Choroid plexus epithelial cell (primary cell): Measurements from ENCODE around the gene COL17A1.

Source experiments
- DNase-seq: peaks from one replicate; pipeline ENCODE4 v3.0.0-alpha.2; 2010; ENCODE audit warnings: low read depth
- H3K4me3 ChIP-seq: 2 replicates; pipeline ENCODE4 v1.5.1; 2011; ENCODE audit warnings: low read depth, mild to moderate bottlenecking, control low read depth, low read length, moderate library complexity
- TF ChIP-seq, protein P1 (sequence below): conservative IDR thresholded peaks from 2 replicates; pipeline ENCODE4 v1.5.1; 2011; ENCODE audit warnings: low read depth, mild to moderate bottlenecking, control low read depth, inconsistent platforms, low read length, moderate library complexity

Gene COL17A1

DNA sequence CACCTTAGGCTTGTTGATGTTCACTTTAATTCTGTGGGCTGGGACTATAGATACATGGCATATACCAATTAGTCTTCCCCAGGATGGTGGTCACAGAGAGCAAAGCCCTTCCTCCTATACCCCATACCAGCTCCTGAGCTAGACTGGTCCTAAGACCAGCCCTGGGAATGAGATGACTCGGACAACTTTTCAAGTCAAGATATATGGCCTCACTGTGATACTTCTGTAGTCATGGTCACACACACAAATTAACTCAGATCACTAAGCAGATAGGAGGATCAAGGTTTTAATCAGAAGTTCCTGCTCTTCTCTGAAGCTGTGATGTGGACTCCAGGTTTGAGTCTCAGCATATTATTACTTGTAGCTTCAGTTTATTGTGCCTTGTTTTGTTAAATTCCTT, 65.7 kb downstream of the COL17A1 start:
- TF ChIP-seq, protein P1, sequence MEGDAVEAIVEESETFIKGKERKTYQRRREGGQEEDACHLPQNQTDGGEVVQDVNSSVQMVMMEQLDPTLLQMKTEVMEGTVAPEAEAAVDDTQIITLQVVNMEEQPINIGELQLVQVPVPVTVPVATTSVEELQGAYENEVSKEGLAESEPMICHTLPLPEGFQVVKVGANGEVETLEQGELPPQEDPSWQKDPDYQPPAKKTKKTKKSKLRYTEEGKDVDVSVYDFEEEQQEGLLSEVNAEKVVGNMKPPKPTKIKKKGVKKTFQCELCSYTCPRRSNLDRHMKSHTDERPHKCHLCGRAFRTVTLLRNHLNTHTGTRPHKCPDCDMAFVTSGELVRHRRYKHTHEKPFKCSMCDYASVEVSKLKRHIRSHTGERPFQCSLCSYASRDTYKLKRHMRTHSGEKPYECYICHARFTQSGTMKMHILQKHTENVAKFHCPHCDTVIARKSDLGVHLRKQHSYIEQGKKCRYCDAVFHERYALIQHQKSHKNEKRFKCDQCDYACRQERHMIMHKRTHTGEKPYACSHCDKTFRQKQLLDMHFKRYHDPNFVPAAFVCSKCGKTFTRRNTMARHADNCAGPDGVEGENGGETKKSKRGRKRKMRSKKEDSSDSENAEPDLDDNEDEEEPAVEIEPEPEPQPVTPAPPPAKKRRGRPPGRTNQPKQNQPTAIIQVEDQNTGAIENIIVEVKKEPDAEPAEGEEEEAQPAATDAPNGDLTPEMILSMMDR: no peak
- no peak for DNase-seq
- H3K4me3 ChIP-seq: no peak overlapping the region

DNA sequence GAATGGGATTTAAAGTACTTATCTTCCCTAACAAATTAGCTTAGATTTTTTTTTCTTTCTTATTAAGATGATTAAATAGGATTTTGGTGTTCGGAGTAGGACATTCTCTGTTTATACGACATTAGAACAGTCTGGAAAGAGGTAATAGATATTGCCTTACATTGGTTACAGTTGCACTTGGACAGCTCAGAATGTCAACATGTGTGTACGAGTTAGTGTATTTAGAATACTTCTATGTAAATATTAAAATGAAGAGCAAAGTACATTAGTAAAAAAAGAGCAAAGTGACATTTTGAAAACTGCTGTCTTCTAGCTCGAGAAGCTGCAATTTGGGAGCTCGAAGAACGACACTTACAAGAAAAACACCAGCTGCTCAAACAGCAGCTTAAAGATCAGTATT, 67.2 kb downstream of the COL17A1 start:
- no peak overlapping the region for H3K4me3 ChIP-seq
- DNase-seq: no peak
- TF ChIP-seq, protein P1: no peak

DNA sequence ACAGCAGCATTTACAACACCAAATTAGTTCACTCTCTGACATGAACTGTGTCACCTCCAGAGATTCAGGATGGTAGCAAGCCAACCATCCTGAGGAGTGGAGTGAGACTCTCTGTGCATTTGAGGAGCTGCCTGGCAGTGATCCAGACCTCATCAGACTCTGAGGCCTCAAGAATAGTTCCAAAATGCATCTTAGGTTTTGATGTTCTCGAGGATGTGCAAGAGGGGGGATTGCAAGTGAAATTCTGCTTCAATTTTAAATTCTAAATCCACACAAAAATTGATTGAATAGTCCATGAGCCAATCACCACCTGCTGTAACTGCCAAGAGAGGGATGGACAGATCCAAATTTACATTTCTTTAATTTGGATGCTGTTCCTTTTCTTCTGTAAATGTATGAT, 69.0 kb downstream of the COL17A1 start:
- TF ChIP-seq, protein P1: no peak

DNA sequence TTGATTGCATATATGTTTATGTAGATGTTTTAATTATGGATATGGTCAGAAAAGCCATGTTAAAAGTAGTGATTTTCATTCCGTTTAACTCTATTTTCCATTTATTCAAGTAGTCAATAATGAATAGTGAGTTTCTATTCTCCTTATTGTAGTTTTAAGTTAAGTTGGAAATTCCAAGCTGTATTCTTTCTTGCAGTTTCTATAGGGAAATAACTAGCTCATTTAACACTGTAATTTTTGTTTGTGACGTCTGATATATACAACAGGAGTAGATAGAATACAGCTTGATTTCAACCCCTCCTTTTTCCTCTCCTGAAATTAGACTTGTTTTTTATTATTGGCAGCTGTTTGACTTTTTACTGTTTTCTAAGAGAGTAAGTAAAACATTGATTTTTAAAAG, 71.5 kb downstream of the COL17A1 start:
- TF ChIP-seq, protein P1: no peak
- no peak overlapping the region for H3K4me3 ChIP-seq
- DNase-seq: no peak

More for the DNA sequence above, 69.0 kb downstream of the COL17A1 start:
- no peak for DNase-seq
- H3K4me3 ChIP-seq: no peak overlapping the region

DNA sequence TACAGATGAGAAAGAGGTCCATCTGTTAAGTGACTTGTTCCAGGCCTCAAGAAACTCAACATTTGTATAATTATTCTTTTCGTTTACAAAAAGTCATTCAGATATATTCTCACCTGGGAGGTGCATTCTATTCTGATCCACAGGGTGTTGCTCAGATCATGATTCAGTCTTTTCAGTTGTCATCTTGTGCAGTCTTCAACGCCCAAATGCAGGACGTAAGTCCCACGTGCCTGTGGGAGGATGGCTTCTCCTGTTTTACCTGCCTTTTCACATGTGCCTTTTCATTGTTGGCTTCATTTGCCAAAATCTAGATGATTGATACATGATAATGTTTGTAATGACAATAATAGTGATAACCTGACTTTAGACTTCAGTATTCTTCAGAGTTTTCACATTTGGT, 72.2 kb downstream of the COL17A1 start:
- DNase-seq: no peak
- H3K4me3 ChIP-seq: no peak overlapping the region
- TF ChIP-seq, protein P1: no peak

DNA sequence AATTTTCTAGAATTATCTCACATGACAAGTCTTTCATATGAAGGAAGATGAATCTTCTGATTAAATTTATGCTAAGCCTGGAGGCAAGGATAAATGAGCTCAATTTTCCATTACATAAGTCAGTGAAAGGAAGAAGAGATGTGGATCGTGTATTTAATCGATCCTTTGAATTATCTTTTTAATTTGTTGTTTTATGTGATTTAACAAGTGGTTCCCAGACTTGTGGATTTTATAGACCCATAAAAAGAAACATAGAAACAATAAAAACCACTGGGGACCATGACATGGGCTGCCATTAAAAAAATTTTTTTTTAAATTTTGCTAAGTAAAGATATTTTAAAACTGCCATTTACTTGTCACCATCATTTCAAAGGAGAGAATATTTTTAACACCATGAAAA, 73.8 kb downstream of the COL17A1 start:
- DNase-seq: no peak
- no peak overlapping the region for H3K4me3 ChIP-seq
- TF ChIP-seq, protein P1: no peak

DNA sequence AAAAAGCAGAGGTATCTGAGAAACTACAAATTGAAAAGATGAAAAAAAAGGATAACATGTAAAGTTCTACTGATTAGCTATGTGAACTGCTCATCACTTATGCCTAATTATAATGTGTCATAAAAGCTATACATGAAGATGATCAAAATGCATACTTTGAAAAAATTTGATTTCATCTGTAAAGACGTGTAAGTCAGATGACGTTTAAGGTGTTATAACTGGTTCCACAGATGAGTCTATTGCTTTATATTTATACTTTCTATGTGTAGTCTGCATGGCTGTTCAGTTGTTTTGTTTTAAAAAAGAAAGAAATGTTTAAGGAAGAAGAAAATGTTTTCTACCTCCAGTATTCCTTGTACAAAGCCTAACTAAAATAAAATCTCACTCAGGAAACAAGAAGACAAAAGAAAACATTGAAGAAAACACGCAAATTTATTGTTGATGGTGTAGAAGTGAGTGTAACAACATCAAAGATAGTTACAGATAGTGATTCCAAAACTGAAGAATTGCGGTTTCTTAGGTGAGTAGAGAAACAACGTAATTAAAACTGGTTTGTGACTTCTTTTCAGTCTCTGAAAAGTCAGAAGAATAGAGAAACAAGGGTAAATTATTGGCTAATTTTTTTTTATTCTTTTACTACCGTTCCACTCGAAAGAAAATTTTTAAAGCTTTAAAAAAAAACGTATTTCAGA, 80.4 kb downstream of the COL17A1 start:
- no peak for DNase-seq
- H3K4me3 ChIP-seq: no peak overlapping the region
- TF ChIP-seq, protein P1: no peak
